ENCODE data around the gene CITED2. TPM values are rescaled to one million over a fixed set of nuclear protein-coding genes. Genes with fewer than 3 reads are reported as not detected.

The CITED2 gene
- total and polyA plus RNA-seq, 8 donors, result 70.0 to 321 (median 132) TPM

DNA sequence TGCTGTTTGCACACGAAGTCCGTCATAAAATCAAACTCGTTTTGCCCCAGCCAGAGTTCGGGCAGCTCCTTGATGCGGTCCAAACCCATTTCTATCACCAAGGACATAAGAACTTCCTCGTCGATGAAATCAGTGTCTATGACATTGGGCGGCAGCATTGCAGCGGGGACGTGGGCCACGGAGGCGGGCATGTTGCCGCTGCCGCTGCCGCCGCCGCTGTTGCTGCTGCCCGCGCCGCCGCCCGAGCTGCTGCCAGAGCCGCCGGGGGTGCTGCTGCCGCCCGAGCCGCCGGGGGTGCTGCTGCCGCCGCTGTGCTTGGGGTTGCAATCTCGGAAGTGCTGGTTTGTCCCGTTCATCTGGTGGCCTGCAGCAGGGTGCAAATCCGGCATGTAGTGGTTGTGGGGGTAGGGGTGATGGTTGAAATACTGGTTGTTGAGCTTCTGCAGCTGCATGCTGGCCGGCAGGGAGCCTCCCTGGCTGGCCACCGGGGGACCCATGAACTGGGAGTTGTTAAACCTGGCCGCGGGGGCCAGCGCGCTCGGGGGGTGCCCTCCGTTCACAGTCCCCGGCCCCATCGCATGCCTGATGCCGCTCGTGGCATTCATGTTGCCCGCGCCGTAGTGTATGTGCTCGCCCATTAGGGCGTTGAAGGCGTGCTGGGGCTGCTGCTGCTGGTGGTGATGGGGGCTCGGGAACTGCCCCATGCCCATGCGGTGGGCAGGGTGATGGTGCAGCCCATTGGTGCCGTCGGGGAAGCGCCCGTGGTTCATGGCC lies 1.1 kb downstream of the CITED2 start:
- Histone ChIP-seq H3K4me1 (peaks cover 26 to 51% of the 10 kb centered on the region in 2 donors), H3K9me3 (no peaks in the 10 kb centered on the region), H3K27ac (peak overlapping the region; percentile 97 to 99), H3K4me3 (peak overlapping the region; percentile 88 to 97), H3K27me3 (no peaks in the 10 kb centered on the region), H3K36me3 (peaks cover 6% of the 10 kb centered on the region in 2 donors)
- peak; percentile 4 for ATAC-seq
- intact Hi-C loops (cut with DNase I), result no loop called here
- peak in 3 of 4 donors; percentile 67 to 95 (median 67) for DNase-seq
- TF ChIP-seq, protein P1, sequence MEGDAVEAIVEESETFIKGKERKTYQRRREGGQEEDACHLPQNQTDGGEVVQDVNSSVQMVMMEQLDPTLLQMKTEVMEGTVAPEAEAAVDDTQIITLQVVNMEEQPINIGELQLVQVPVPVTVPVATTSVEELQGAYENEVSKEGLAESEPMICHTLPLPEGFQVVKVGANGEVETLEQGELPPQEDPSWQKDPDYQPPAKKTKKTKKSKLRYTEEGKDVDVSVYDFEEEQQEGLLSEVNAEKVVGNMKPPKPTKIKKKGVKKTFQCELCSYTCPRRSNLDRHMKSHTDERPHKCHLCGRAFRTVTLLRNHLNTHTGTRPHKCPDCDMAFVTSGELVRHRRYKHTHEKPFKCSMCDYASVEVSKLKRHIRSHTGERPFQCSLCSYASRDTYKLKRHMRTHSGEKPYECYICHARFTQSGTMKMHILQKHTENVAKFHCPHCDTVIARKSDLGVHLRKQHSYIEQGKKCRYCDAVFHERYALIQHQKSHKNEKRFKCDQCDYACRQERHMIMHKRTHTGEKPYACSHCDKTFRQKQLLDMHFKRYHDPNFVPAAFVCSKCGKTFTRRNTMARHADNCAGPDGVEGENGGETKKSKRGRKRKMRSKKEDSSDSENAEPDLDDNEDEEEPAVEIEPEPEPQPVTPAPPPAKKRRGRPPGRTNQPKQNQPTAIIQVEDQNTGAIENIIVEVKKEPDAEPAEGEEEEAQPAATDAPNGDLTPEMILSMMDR (IDR thresholded peaks at IDR 0.05), result peak; percentile 11 to 45

DNA sequence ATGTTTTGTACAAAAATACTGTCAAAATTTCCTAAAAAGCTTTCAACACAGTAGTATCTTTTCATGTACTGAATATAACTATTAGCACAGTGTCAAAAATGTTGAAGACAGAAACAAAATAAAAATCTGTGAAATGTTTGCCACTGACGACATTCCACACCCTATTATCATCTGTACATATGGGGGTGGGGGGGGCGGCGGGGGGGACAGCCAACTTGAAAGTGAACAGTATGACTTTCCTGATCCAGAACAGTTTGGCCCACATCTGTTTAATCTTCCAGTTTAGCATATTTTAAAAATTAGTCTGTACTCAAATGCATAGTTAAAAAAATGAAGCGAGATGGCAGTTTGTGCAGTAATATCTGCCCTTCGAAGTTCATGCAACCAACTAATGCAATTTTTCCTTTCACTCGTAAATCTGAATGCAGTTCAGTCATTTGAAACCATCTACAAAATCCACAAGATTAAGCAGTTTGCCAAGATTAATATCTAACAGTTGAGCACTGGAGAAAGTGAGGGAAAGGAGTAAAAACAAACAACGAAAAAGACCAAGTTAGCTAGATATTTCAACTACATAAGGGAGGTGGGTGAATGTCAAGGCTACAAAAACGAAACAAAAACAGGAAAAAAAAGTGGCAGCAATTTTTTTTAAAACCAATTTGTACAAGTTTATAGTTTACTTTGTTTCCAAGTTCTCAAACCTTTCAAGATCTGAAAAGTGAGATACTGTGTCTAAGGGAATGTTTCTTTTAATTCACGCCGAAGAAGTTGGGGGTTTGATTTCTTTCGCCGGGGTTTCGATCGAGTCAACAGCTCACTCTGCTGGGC lies 1.9 kb downstream of the CITED2 start:
- Histone ChIP-seq H3K27ac (peak overlapping the region; percentile 97 to 99), H3K36me3 (peaks cover 6% of the 10 kb centered on the region in 2 donors), H3K4me1 (peaks cover 26 to 55% of the 10 kb centered on the region in 2 donors), H3K27me3 (no peaks in the 10 kb centered on the region), H3K4me3 (peak overlapping the region; percentile 88 to 97), H3K9me3 (no peaks in the 10 kb centered on the region)
- TF ChIP-seq, protein P1 (IDR thresholded peaks at IDR 0.05), result no peak
- DNase-seq (no peak), ATAC-seq (no peak)
- intact Hi-C loops (cut with DNase I), result no loop called here

DNA sequence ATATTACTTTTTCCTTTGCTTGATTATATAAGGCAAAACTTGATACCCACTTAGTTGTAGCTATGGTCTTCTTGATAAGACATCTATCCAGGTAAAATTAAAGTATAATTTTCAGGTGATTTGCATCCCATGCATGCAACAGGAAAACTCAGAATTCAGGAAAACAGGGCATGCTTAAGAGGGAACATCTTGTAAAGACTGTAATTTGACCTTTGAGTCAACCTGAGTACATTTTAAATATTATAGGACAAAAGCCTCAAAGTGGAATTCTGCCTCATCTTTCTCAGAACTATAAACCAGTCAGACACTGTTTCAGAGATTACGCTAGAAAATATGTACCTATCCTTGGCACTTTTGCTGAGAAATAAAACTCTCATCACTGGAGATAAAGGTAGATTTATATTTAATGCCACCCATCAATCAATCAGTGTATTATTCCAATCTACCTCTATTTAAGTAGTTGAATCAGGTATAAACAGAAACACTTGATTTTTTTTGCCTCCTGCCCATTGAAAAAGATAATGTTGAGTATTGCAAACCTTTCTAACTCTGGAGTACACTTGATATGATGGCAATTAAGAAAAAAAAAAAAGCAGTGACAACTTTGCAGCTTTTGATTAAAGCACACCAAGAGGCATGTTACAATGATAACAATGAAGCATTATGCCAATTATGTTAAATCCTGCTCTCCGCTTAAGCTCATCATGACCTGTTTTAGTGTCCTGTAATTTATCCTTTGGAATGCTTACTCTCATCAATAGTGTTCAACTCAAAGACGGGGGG lies 2.8 kb downstream of the CITED2 start:
- TF ChIP-seq, protein P1 (IDR thresholded peaks at IDR 0.05), result no peak
- intact Hi-C loops (cut with DNase I), result no loop called here
- no peak for ATAC-seq
- no peak for DNase-seq
- Histone ChIP-seq H3K4me1 (peaks cover 24 to 47% of the 10 kb centered on the region in 2 donors), H3K9me3 (no peaks in the 10 kb centered on the region), H3K27ac (peak overlapping the region; percentile 97 to 99), H3K4me3 (peak overlapping the region; percentile 88 to 97), H3K27me3 (no peaks in the 10 kb centered on the region), H3K36me3 (peaks cover 6% of the 10 kb centered on the region in 2 donors)

DNA sequence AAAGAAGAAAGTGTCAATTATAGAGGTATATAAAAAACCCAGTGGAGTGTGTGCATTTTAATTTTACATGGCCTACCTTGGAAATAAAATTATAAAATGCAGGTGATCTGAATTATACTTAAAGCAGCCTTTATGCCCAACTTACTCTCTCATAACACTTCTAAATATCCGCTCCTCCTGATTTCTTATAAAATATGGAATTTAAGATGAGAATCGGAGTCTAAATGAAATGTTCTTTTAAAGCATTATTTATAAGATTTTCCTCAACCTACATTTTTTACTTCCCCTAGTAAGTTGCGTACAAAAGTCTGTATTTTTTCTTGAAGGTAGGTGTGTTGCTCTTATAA lies 3.5 kb downstream of the CITED2 start:
- Histone ChIP-seq H3K27ac (peak overlapping the region; percentile 97 to 99), H3K4me1 (peaks cover 19 to 41% of the 10 kb centered on the region in 2 donors), H3K9me3 (no peaks in the 10 kb centered on the region), H3K36me3 (peaks cover 6% of the 10 kb centered on the region in 2 donors), H3K4me3 (peak overlapping the region in 1 of 2 donors; percentile 88), H3K27me3 (no peaks in the 10 kb centered on the region)
- TF ChIP-seq, protein P1 (IDR thresholded peaks at IDR 0.05), result no peak
- DNase-seq, result no peak
- ATAC-seq, result no peak
- intact Hi-C loops (cut with DNase I), result no loop called here

All from left lung (tissue), 10 donors.